A673 (cell line): Measurements from ENCODE around the gene MMADHC. TPM values are rescaled to one million over a fixed set of nuclear protein-coding genes. Genes with fewer than 3 reads are reported as not detected.
A peak's percentile ranks its signal among the peaks of the same experiment; 100 is the strongest.

Experiments
- BruUV-seq: library from RNA; stranded (reverse); fragments of 400-500 nt; replicated peaks from 2 replicates; lab custom pipeline; 2021; lab: Mats Ljungman, UMichigan
- CTCF ChIA-PET: fragments of 300-600 bp; sonication (Branson Sonifier 250); formaldehyde crosslinking; loops from one replicate; lab custom pipeline; 2022; ENCODE audit warnings: antibody characterized with exemption; lab: Charles Lee
- POLR2A ChIA-PET: fragments of 300-600 bp; sonication (Branson Sonifier 250); formaldehyde crosslinking; loops from one replicate; lab custom pipeline; 2022; ENCODE audit warnings: antibody characterized with exemption; ENCODE audit not compliant: low non-redundant PET; lab: Charles Lee
- DNase-seq: peaks from one replicate; pipeline ENCODE4 v3.0.0-alpha.2; 2015; ENCODE audit warnings: low spot score
- H3K27ac ChIP-seq: fragments of 200-600 bp; sonication (generic); 2 replicates; pipeline ENCODE4 v1.5.1; 2016; ENCODE audit warnings: mixed run types, low read depth, mild to moderate bottlenecking, mixed read lengths, antibody characterized with exemption, low read length; ENCODE audit not compliant: poor library complexity, severe bottlenecking
- H3K27me3 ChIP-seq: fragments of 200-600 bp; sonication (generic); replicated peaks from 2 replicates; pipeline ENCODE4 v1.6.1; 2017; ENCODE audit warnings: mixed run types, low read depth, mild to moderate bottlenecking, mixed read lengths, antibody characterized with exemption, low read length; ENCODE audit not compliant: insufficient read depth, poor library complexity
- H3K36me3 ChIP-seq: fragments of 200-600 bp; sonication (generic); 2 replicates; pipeline ENCODE4 v1.6.1; 2016; ENCODE audit warnings: mixed run types, mild to moderate bottlenecking, mixed read lengths, antibody characterized with exemption, low read length; ENCODE audit not compliant: insufficient read depth, poor library complexity, severe bottlenecking
- H3K4me1 ChIP-seq: fragments of 200-600 bp; sonication (generic); 2 replicates; pipeline ENCODE4 v1.6.1; 2017; ENCODE audit warnings: mixed run types, mild to moderate bottlenecking, mixed read lengths, antibody characterized with exemption, low read length; ENCODE audit not compliant: insufficient read depth, poor library complexity, severe bottlenecking
- H3K4me3 ChIP-seq: fragments of 200-600 bp; sonication (generic); 2 replicates; pipeline ENCODE4 v1.5.1; 2016; ENCODE audit warnings: low read depth, mixed run types, mild to moderate bottlenecking, mixed read lengths, low read length; ENCODE audit not compliant: poor library complexity, severe bottlenecking
- H3K9me3 ChIP-seq: fragments of 200-600 bp; sonication (generic); 2 replicates; pipeline ENCODE4 v1.6.1; 2016; ENCODE audit warnings: mixed run types, low read depth, mild to moderate bottlenecking, mixed read lengths, antibody characterized with exemption, low read length; ENCODE audit not compliant: poor library complexity, severe bottlenecking
- EZH2 ChIP-seq: fragments of 200-600 bp; sonication (generic); IDR thresholded peaks from 2 replicates; pipeline ENCODE4 v1.6.1; 2017; ENCODE audit warnings: borderline replicate concordance, low read depth, mild to moderate bottlenecking, mixed read lengths, antibody characterized with exemption, low read length; ENCODE audit not compliant: poor library complexity, severe bottlenecking
- intact Hi-C: fragments of 100-400 bp; cut with micrococcal nuclease; formaldehyde crosslinking; loops from one replicate; pipeline ENCODE4 v1.10.0; 2022; ENCODE audit not compliant: unreplicated experiment
- total RNA-seq: library from RNA; stranded (reverse); gene quantifications from 2 replicates; pipeline ENCODE4 v1.2.3, GENCODE V29; 2021
- TF ChIP-seq, protein P1 (sequence below): fragments of 300-800, 200-600 bp; sonication (generic); conservative IDR thresholded peaks from 2 replicates; pipeline ENCODE4 v1.5.1; 2017; ENCODE audit warnings: low read depth, mild to moderate bottlenecking, antibody characterized with exemption, low read length, moderate library complexity, mixed read lengths

Gene MMADHC
- total RNA-seq, 1 experiment from 2014 or later, result 124 TPM

DNA sequence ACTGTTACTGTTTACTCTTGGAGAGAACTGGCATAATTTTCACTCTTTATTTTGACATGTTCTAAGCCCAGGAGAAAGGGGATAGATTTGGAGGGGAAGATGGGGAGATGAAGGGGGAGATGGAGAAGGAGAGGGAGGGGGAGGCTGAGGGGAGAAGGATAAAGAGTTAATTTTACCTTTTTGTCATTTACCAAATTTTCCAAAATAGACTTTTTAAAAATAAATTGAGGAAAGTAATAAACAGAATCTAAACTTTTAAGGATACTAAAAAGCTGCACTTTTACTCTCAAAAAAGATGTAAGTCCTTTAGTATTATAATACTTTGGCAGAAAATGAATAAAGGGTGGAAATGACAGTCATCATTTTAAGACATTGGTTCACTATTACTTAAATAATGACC lies 12.3 kb downstream of the MMADHC start:
- no TSS peak for BruUV-seq
- intact Hi-C loops, result no loop called here
- TF ChIP-seq, protein P1, sequence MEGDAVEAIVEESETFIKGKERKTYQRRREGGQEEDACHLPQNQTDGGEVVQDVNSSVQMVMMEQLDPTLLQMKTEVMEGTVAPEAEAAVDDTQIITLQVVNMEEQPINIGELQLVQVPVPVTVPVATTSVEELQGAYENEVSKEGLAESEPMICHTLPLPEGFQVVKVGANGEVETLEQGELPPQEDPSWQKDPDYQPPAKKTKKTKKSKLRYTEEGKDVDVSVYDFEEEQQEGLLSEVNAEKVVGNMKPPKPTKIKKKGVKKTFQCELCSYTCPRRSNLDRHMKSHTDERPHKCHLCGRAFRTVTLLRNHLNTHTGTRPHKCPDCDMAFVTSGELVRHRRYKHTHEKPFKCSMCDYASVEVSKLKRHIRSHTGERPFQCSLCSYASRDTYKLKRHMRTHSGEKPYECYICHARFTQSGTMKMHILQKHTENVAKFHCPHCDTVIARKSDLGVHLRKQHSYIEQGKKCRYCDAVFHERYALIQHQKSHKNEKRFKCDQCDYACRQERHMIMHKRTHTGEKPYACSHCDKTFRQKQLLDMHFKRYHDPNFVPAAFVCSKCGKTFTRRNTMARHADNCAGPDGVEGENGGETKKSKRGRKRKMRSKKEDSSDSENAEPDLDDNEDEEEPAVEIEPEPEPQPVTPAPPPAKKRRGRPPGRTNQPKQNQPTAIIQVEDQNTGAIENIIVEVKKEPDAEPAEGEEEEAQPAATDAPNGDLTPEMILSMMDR, result no peak
- no peak for TF ChIP-seq EZH2
- no peaks in the 10 kb centered on the region for H3K4me1 ChIP-seq
- no peaks in the 10 kb centered on the region for H3K9me3 ChIP-seq
- POLR2A ChIA-PET, result no interaction called here
- no peak overlapping the region for H3K27ac ChIP-seq
- H3K4me3 ChIP-seq, result no peak overlapping the region
- no peaks in the 10 kb centered on the region for H3K27me3 ChIP-seq
- CTCF ChIA-PET, result no interaction called here
- no peak for DNase-seq
- H3K36me3 ChIP-seq, result peaks cover 78% of the 10 kb centered on the region

DNA sequence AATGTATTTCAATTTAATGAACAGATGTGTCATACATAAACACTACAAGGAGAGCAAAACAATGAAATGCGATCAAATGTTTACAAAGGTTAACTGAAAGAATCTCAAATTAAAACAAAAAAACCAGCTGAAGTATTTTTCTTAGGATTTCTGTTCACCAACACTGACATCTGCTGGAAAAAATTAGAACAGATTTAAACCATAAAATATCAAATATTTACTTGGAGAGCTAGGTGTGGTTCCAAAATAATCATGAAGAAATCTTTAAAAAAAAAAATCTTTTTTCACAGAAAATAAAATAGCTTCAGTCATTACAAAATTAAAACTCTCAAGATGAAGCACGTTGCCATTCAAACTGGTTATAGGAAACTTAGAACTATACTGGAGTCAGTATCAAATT lies 13.8 kb downstream of the MMADHC start:
- peak; percentile 22 for DNase-seq

DNA sequence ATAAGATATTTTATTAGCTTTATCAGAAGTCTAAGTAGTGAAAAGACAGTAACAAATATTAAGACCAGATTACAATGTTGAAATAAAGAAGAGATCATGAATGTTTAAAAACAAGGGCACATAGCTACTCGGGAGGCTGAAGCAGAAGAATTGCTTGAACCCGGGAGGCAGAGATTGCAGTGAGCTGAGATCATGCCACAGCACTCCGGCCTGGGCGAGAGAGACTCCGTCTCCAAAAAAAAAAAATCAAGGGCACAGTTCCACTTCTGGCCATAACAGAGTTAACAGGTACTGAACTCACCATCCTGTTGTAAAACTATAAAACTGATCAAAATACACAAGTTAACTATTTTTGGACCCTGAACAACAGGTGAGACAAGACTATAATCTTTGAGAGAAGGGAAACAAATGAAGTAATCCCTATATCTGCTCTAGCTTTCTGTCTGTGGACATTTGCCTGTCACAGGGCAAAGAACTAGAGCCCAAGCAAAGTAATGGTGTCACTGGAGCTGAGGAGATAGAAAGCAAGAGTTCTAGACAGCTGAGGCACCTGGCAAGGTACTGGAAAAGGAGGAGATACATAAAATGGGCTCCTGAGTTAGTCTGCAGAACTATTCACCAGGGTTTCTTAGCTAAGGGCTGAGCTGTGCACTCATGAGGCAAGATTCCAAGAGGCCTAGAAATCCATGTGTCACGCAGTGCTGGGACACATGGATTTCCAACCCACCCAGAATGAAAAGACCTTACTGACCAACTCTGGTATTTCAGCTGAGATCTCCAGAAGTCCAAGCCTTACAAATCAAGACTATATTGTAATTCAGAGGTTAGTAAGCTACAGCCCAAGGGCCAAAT lies 15.2 kb downstream of the MMADHC start:
- ChIA-PET POLR2A (no interaction called here), CTCF (interaction anchor here (0.6 kb wide), 1 partner anchor 60 kb away, joined by 5 read pairs; no protein-coding TSS in a partner anchor)
- H3K27ac ChIP-seq, result no peak overlapping the region
- H3K36me3 ChIP-seq, result peaks cover 79% of the 10 kb centered on the region
- H3K4me3 ChIP-seq, result no peak overlapping the region
- BruUV-seq, result no TSS peak
- H3K4me1 ChIP-seq, result no peaks in the 10 kb centered on the region
- no peaks in the 10 kb centered on the region for H3K27me3 ChIP-seq
- TF ChIP-seq, protein P1, result no peak
- TF ChIP-seq EZH2, result no peak
- DNase-seq, result no peak
- no peaks in the 10 kb centered on the region for H3K9me3 ChIP-seq
- intact Hi-C loops, result no loop called here

More for the DNA sequence above, 13.8 kb downstream of the MMADHC start:
- intact Hi-C loops, result no loop called here
- BruUV-seq, result no TSS peak
- no peaks in the 10 kb centered on the region for H3K9me3 ChIP-seq
- ChIA-PET POLR2A (no interaction called here), CTCF (interaction anchor here (0.5 to 1.1 kb wide), 2 partner anchors 185 to 557 kb away, joined by 3 to 6 read pairs; no protein-coding TSS in a partner anchor)
- no peak overlapping the region for H3K27ac ChIP-seq
- H3K36me3 ChIP-seq, result peaks cover 78% of the 10 kb centered on the region
- TF ChIP-seq EZH2, result no peak
- TF ChIP-seq, protein P1, result peak; percentile 50
- no peaks in the 10 kb centered on the region for H3K4me1 ChIP-seq
- no peaks in the 10 kb centered on the region for H3K27me3 ChIP-seq
- no peak overlapping the region for H3K4me3 ChIP-seq
